ENCODE data around the gene HYLS1.

HYLS1 gene

DNA sequence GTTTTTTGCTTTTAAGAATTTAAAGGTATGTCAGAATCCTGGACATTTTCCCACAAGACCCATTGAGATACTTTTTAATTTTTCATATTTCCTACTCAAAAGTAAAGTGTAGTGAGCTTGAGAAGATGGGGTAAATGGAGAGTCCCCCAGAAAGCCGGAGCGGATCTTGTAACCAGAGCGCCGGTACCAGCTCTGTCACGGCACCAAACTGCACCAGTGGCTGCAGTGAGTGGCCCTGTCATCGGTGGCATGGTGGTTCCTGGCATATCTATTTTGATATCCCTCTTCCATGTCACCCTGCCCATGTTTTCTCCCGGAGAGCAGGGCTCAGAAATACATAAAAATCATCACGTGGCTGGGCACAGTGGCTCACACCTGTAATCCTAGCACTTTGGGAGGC is 36.2 kb downstream of the HYLS1 start:
- peaks cover 4% of the 10 kb centered on the region for H3K27me3 ChIP-seq (ENCODE audit: insufficient read depth, poor library complexity, severe bottlenecking)
- no peak for DNase-seq (ENCODE audit: low read depth in 1 of 2, low spot score in 1 of 2)
- TF ChIP-seq, protein P1, sequence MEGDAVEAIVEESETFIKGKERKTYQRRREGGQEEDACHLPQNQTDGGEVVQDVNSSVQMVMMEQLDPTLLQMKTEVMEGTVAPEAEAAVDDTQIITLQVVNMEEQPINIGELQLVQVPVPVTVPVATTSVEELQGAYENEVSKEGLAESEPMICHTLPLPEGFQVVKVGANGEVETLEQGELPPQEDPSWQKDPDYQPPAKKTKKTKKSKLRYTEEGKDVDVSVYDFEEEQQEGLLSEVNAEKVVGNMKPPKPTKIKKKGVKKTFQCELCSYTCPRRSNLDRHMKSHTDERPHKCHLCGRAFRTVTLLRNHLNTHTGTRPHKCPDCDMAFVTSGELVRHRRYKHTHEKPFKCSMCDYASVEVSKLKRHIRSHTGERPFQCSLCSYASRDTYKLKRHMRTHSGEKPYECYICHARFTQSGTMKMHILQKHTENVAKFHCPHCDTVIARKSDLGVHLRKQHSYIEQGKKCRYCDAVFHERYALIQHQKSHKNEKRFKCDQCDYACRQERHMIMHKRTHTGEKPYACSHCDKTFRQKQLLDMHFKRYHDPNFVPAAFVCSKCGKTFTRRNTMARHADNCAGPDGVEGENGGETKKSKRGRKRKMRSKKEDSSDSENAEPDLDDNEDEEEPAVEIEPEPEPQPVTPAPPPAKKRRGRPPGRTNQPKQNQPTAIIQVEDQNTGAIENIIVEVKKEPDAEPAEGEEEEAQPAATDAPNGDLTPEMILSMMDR (IDR thresholded peaks at IDR 0.05; ENCODE audit: insufficient read depth, low read length), result no peak
- TF ChIP-seq POLR2AphosphoS5 (IDR thresholded peaks at IDR 0.05; ENCODE audit: low read depth) (no peak), SPI1 (IDR thresholded peaks at IDR 0.05; ENCODE audit: borderline replicate concordance, low read depth) (no peak), GABPA (IDR thresholded peaks at IDR 0.05; ENCODE audit: low read depth) (no peak)
- TF ChIP-seq, protein P2, sequence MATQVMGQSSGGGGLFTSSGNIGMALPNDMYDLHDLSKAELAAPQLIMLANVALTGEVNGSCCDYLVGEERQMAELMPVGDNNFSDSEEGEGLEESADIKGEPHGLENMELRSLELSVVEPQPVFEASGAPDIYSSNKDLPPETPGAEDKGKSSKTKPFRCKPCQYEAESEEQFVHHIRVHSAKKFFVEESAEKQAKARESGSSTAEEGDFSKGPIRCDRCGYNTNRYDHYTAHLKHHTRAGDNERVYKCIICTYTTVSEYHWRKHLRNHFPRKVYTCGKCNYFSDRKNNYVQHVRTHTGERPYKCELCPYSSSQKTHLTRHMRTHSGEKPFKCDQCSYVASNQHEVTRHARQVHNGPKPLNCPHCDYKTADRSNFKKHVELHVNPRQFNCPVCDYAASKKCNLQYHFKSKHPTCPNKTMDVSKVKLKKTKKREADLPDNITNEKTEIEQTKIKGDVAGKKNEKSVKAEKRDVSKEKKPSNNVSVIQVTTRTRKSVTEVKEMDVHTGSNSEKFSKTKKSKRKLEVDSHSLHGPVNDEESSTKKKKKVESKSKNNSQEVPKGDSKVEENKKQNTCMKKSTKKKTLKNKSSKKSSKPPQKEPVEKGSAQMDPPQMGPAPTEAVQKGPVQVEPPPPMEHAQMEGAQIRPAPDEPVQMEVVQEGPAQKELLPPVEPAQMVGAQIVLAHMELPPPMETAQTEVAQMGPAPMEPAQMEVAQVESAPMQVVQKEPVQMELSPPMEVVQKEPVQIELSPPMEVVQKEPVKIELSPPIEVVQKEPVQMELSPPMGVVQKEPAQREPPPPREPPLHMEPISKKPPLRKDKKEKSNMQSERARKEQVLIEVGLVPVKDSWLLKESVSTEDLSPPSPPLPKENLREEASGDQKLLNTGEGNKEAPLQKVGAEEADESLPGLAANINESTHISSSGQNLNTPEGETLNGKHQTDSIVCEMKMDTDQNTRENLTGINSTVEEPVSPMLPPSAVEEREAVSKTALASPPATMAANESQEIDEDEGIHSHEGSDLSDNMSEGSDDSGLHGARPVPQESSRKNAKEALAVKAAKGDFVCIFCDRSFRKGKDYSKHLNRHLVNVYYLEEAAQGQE (IDR thresholded peaks at IDR 0.05; ENCODE audit: insufficient replicate concordance, low read depth), result no peak
- no peak overlapping the region for H3K4me3 ChIP-seq (replicated peaks; ENCODE audit: insufficient read depth, low read length)
- no peak overlapping the region for H3K27ac ChIP-seq (replicated peaks)

DNA sequence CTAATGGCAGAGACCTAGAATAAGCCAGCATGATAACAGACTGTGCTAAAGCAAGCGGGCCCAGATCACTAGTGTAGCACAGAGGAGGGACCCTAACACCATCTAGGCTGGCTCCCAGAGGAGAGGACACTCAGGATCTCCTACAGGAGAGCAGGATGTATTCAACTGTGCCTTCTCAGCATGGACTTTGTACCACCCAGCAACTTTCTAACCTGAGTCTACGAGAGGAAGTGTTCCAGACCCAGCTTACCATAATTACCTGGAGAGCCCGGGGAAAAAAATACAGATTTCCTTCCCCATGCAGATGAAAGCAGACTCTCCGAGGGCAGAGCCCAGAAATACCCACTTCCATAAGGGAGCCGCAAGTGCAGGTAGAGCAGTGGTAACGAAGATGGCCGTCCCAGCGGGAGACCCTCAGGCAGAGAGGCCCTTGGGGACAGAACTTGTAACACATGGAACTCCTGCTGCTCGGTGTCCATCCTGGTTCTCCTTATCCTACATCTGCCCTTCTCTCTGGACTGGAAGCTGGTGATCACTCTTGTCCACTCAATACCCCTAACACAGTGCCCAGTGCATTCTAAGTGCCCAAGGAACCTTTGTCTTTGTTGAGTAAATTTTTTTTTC is 37.0 kb downstream of the HYLS1 start:
- H3K27me3 ChIP-seq (ENCODE audit: insufficient read depth, poor library complexity, severe bottlenecking), result no peaks in the 10 kb centered on the region
- no peak for DNase-seq (ENCODE audit: low read depth in 1 of 2, low spot score in 1 of 2)
- H3K4me3 ChIP-seq (replicated peaks; ENCODE audit: insufficient read depth, low read length), result no peak overlapping the region
- TF ChIP-seq SPI1 (IDR thresholded peaks at IDR 0.05; ENCODE audit: borderline replicate concordance, low read depth), result no peak; the same call in 1 of the 2 replicates
- TF ChIP-seq POLR2AphosphoS5 (IDR thresholded peaks at IDR 0.05; ENCODE audit: low read depth), result no peak
- TF ChIP-seq, protein P2 (IDR thresholded peaks at IDR 0.05; ENCODE audit: insufficient replicate concordance, low read depth), result no peak
- no peak for TF ChIP-seq GABPA (IDR thresholded peaks at IDR 0.05; ENCODE audit: low read depth)
- TF ChIP-seq, protein P1 (IDR thresholded peaks at IDR 0.05; ENCODE audit: insufficient read depth, low read length), result no peak
- H3K27ac ChIP-seq (replicated peaks), result no peak overlapping the region

DNA sequence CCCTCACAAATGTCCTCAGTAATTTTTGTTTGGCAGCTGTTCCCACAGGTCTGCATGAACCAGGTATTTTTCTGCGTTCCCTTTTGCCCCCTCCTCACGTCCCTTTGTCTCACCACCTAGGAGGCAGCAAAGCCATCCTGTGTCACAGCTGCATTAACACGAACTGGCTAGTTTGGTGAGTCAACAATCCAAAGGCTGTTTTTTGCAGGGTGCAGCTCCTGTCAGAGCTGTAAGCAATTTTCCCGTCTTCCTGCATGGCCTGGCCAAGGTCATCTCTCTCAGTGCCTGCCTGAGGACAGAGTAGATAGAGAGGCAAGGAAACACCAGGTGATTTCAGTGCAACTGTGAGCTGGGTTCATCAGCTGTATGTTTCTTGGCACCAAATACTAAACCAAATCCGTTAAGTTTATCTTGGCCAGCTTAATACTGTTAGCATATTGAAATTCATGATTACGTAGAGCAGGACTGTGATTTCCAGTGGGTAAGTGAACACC is 37.8 kb downstream of the HYLS1 start:
- Histone ChIP-seq H3K27ac (replicated peaks) (no peak overlapping the region), H3K4me3 (replicated peaks; ENCODE audit: insufficient read depth, low read length) (no peak overlapping the region), H3K27me3 (ENCODE audit: insufficient read depth, poor library complexity, severe bottlenecking) (no peaks in the 10 kb centered on the region)
- TF ChIP-seq, protein P2 (IDR thresholded peaks at IDR 0.05; ENCODE audit: insufficient replicate concordance, low read depth), result no peak
- TF ChIP-seq, protein P1 (IDR thresholded peaks at IDR 0.05; ENCODE audit: insufficient read depth, low read length), result no peak
- TF ChIP-seq GABPA (IDR thresholded peaks at IDR 0.05; ENCODE audit: low read depth) (no peak), POLR2AphosphoS5 (IDR thresholded peaks at IDR 0.05; ENCODE audit: low read depth) (no peak), SPI1 (IDR thresholded peaks at IDR 0.05; ENCODE audit: borderline replicate concordance, low read depth) (no peak)
- DNase-seq (ENCODE audit: low read depth in 1 of 2, low spot score in 1 of 2), result no peak

Measured in HL-60 (cell line).